Measurements from ENCODE around the gene NBEAL1.

GRCh38 chr2:203126996-203127395, 112.3 kb downstream of the NBEAL1 start:
- TF ChIP-seq POLR2AphosphoS5 (IDR thresholded peaks at IDR 0.05; ENCODE audit: low read depth, low read length) (no peak), TAF1 (IDR thresholded peaks at IDR 0.05; ENCODE audit: borderline replicate concordance, insufficient read depth, low read length) (no peak), REST (IDR thresholded peaks at IDR 0.05; ENCODE audit: insufficient read depth in 1 of 2, low read depth in 2 of 2, low read length in 2 of 2) (no peak)
